Measurements from ENCODE around the gene SLC2A4RG.
A peak's percentile ranks its signal among the peaks of the same experiment; 100 is the strongest.

Gene SLC2A4RG

GRCh38 chr20:63740070-63740626 lies 572 bp downstream of the SLC2A4RG start:
- no peak for DNase-seq (ENCODE audit: low read depth in 2 of 2, low spot score in 1 of 2)

- DNase-seq (ENCODE audit: low read depth in 2 of 2, low spot score in 1 of 2): no peak
These were observed 1.2 kb downstream of the SLC2A4RG start for GRCh38 chr20:63740627-63741353.

GRCh38 chr20:63741354-63741675 lies 1.7 kb downstream of the SLC2A4RG start:
- DNase-seq (ENCODE audit: low read depth in 2 of 2, low spot score in 1 of 2): no peak

GRCh38 chr20:63741676-63742380 lies 2.3 kb downstream of the SLC2A4RG start:
- DNase-seq (ENCODE audit: low read depth in 2 of 2, low spot score in 1 of 2): no peak

- DNase-seq (ENCODE audit: low read depth in 2 of 2, low spot score in 1 of 2): no peak
These were observed 2.9 kb downstream of the SLC2A4RG start for GRCh38 chr20:63742381-63743024.

- DNase-seq (ENCODE audit: low read depth in 2 of 2, low spot score in 1 of 2): no peak
These were observed 3.8 kb downstream of the SLC2A4RG start for GRCh38 chr20:63743210-63743970.

- DNase-seq (ENCODE audit: low read depth in 2 of 2, low spot score in 1 of 2): no peak
These were observed 4.6 kb downstream of the SLC2A4RG start for GRCh38 chr20:63744158-63744557.

- no peak for DNase-seq (ENCODE audit: low read depth in 2 of 2, low spot score in 1 of 2)
These were observed 5.2 kb downstream of the SLC2A4RG start for GRCh38 chr20:63744574-63745423.

GRCh38 chr20:63745424-63745805 lies 5.8 kb downstream of the SLC2A4RG start:
- no peak for DNase-seq (ENCODE audit: low read depth in 2 of 2, low spot score in 1 of 2)

GRCh38 chr20:63745961-63746731 lies 6.6 kb downstream of the SLC2A4RG start:
- DNase-seq (ENCODE audit: low read depth in 2 of 2, low spot score in 1 of 2): no peak

- no peak for DNase-seq (ENCODE audit: low read depth in 2 of 2, low spot score in 1 of 2)
These were observed 7.3 kb downstream of the SLC2A4RG start for GRCh38 chr20:63746751-63747315.

GRCh38 chr20:63747622-63748069 lies 8.1 kb downstream of the SLC2A4RG start:
- DNase-seq (ENCODE audit: low read depth in 2 of 2, low spot score in 1 of 2): no peak

GRCh38 chr20:63748070-63748933 lies 8.7 kb downstream of the SLC2A4RG start:
- no peak for DNase-seq (ENCODE audit: low read depth in 2 of 2, low spot score in 1 of 2)

GRCh38 chr20:63748934-63749270 lies 9.3 kb downstream of the SLC2A4RG start:
- no peak for DNase-seq (ENCODE audit: low read depth in 2 of 2, low spot score in 1 of 2)

- no peak for DNase-seq (ENCODE audit: low read depth in 2 of 2, low spot score in 1 of 2)
These were observed 10.3 kb downstream of the SLC2A4RG start for GRCh38 chr20:63749597-63750508.

- DNase-seq (ENCODE audit: low read depth in 2 of 2, low spot score in 1 of 2): peak; percentile 43
These were observed 11.4 kb downstream of the SLC2A4RG start for GRCh38 chr20:63750807-63751470.

Data from stimulated activated CD8-positive, alpha-beta memory T cell treated with anti-CD3 and anti-CD28 coated beads, Interleukin-4, amount 100 ng/mL, for 4 hours (primary cell).